ENCODE measurements around the gene PFDN5. TPM values are rescaled to one million over a fixed set of nuclear protein-coding genes. Genes with fewer than 3 reads are reported as not detected.

Gene PFDN5
- total RNA-seq, 1 experiment from 2014 or later = 291 TPM

- no peaks in the 10 kb centered on the region for H3K27me3 ChIP-seq (ENCODE audit: insufficient read depth, low read depth)
- intact Hi-C loops (cut with micrococcal nuclease; ENCODE audit: unreplicated experiment) = no loop called here
- H3K79me2 ChIP-seq (ENCODE audit: low read depth) = peaks cover 15% of the 10 kb centered on the region
- no TSS peak for BruUV-seq (replicated peaks)
- H3K4me1 ChIP-seq (replicated peaks; ENCODE audit: insufficient read depth) = peaks cover 12% of the 10 kb centered on the region
- no peaks in the 10 kb centered on the region for H4K20me1 ChIP-seq (ENCODE audit: insufficient read depth)
- H3K4me2 ChIP-seq = no peak overlapping the region
- H3K36me3 ChIP-seq (ENCODE audit: low read depth) = no peaks in the 10 kb centered on the region
- DNase-seq = no peak
- peaks cover 17% of the 10 kb centered on the region for H3F3A ChIP-seq (ENCODE audit: insufficient read depth, low read depth)
- ChIA-PET CTCF (no interaction called here), POLR2A (ENCODE audit: unreplicated experiment) (interaction anchor here (0.5 kb wide), 1 partner anchor 139 kb away, joined by 18 read pairs; no protein-coding TSS in a partner anchor)
- H3K9me2 ChIP-seq (ENCODE audit: insufficient read depth) = no peaks in the 10 kb centered on the region
- H3K27ac ChIP-seq = no peak overlapping the region
- H3K9me3 ChIP-seq (ENCODE audit: insufficient read depth, low read depth) = no peaks in the 10 kb centered on the region
- TF ChIP-seq CTCF (conservative IDR thresholded peaks at IDR 0.05) (no peak), EZH2 (IDR thresholded peaks at IDR 0.05; ENCODE audit: low read depth) (no peak)
- no peak overlapping the region for H3K4me3 ChIP-seq
- H2AFZ ChIP-seq = no peak overlapping the region
These were observed 39.3 kb upstream of the PFDN5 start for GRCh38 chr12:53255996-53256395.

GRCh38 chr12:53258541-53259539, 36.5 kb upstream of the PFDN5 start:
- Histone ChIP-seq H3K9me2 (ENCODE audit: insufficient read depth) (no peaks in the 10 kb centered on the region), H2AFZ (no peak overlapping the region), H3K27ac (no peak overlapping the region), H3K36me3 (ENCODE audit: low read depth) (no peaks in the 10 kb centered on the region), H3K27me3 (ENCODE audit: insufficient read depth, low read depth) (no peaks in the 10 kb centered on the region), H3F3A (ENCODE audit: insufficient read depth, low read depth) (no peaks in the 10 kb centered on the region), H3K79me2 (ENCODE audit: low read depth) (peaks cover 2% of the 10 kb centered on the region; the same call in 1 of the 2 replicates), H3K9me3 (ENCODE audit: insufficient read depth, low read depth) (no peaks in the 10 kb centered on the region), H3K4me2 (no peak overlapping the region), H3K4me1 (replicated peaks; ENCODE audit: insufficient read depth) (no peaks in the 10 kb centered on the region), H3K4me3 (no peak overlapping the region), H4K20me1 (ENCODE audit: insufficient read depth) (no peaks in the 10 kb centered on the region)
- no peak for DNase-seq
- POLR2A ChIA-PET (ENCODE audit: unreplicated experiment) = interaction anchor here (0.6 kb wide), 1 partner anchor 38 kb away, joined by 5 read pairs; no protein-coding TSS in a partner anchor
- no TSS peak for BruUV-seq (replicated peaks)
- CTCF ChIA-PET = interaction anchor here (0.6 kb wide), 3 partner anchors 16 to 1033 kb away, joined by 3 to 4 read pairs (median 3); no protein-coding TSS in a partner anchor
- no peak for TF ChIP-seq EZH2 (IDR thresholded peaks at IDR 0.05; ENCODE audit: low read depth)
- TF ChIP-seq CTCF (conservative IDR thresholded peaks at IDR 0.05) = no peak
- intact Hi-C loops (cut with micrococcal nuclease; ENCODE audit: unreplicated experiment) = no loop called here

DNA sequence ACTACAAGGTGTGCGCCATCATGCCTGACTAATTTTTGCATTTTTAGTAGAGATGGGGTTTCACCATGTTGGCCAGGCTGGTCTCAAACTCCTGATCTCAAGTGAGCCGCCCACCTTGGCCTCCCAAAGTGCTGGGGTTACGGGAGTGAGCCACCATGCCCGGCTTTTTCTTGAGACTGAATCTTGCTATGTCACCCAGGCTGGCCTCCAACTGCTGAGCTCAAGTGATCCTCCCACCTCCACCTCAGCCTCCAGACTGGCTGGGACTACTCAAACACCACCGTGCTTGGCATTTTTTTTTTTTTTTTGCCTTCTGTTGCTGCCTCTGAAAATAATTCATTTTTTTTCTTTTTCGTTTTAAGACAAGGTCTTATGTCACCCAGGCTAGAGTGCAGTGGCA, 35.5 kb upstream of the PFDN5 start:
- no peak for DNase-seq
- Histone ChIP-seq H4K20me1 (ENCODE audit: insufficient read depth) (no peaks in the 10 kb centered on the region), H3K4me2 (no peak overlapping the region), H3K4me1 (replicated peaks; ENCODE audit: insufficient read depth) (no peaks in the 10 kb centered on the region), H2AFZ (no peak overlapping the region), H3K9me3 (ENCODE audit: insufficient read depth, low read depth) (no peaks in the 10 kb centered on the region), H3K27ac (no peak overlapping the region), H3K4me3 (no peak overlapping the region), H3K79me2 (ENCODE audit: low read depth) (no peaks in the 10 kb centered on the region), H3K9me2 (ENCODE audit: insufficient read depth) (no peaks in the 10 kb centered on the region), H3K36me3 (ENCODE audit: low read depth) (no peaks in the 10 kb centered on the region), H3K27me3 (ENCODE audit: insufficient read depth, low read depth) (no peaks in the 10 kb centered on the region), H3F3A (ENCODE audit: insufficient read depth, low read depth) (no peaks in the 10 kb centered on the region)
- no peak for TF ChIP-seq CTCF (conservative IDR thresholded peaks at IDR 0.05)
- TF ChIP-seq EZH2 (IDR thresholded peaks at IDR 0.05; ENCODE audit: low read depth) = no peak
- CTCF ChIA-PET = no interaction called here
- POLR2A ChIA-PET (ENCODE audit: unreplicated experiment) = no interaction called here
- intact Hi-C loops (cut with micrococcal nuclease; ENCODE audit: unreplicated experiment) = no loop called here
- no TSS peak for BruUV-seq (replicated peaks)
